ENCODE results near the gene TMEM63A. TPM values are rescaled to one million over a fixed set of nuclear protein-coding genes. Genes with fewer than 3 reads are reported as not detected.
"Not testable (repeated sequence)": the region's sequence is repeated elsewhere in the genome, so short reads cannot be mapped to it uniquely, and the experiment has no call there.

Gene TMEM63A
- polyA plus RNA-seq, 1 donor, result 24.7 TPM

DNA sequence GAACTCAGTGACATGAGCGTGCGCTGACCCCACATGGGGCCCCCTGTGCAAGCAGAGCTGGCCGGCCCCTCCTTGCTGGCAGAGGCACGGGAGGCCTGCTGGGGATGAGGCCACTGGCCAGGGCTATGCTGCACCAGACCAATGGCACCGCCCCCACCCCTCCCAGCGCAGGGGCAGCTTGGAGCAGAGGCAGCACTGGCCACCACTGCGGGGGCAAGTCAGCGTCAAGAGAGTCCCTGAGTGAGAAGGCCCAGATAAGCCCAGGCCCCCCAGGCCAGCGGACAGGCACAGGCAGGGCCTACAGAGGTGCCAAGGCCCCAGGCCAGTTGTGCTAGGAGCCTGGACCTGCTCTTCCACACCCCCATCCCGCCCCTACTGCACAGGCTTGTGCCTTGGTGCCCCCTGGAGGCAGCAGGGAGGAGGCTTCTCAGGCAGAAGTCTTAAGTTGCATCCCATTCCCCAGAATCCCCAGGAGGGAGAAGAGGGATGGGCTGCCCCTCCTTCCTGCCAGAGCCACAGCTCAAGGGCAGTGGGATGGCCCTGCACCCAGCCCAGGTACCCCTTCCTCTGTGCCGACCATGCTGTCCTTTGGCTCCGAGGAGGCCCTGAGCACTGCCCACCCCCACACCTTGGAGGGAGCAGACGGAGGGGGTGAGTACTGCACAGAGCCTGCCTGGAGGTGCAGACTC, 36.5 kb downstream of the TMEM63A start:
- peak; percentile 43 for DNase-seq (ENCODE audit: low read depth)

DNA sequence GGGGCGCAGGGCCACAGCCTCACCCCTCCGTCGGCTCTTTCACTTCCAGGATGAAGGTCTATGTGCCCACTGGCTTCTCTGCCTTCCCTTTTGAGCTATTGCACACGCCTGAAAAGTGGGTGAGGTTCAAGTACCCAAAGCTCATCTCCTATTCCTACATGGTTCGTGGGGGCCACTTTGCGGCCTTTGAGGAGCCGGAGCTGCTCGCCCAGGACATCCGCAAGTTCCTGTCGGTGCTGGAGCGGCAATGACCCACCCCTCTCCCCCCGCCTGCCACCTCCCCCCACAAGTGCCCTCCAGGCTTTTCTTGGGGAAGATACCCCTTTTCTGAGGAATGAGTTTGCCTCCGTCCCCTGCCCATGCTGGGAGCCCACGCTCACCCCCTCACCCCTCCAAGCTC, 37.1 kb downstream of the TMEM63A start:
- no peak for DNase-seq (ENCODE audit: low read depth)

DNA sequence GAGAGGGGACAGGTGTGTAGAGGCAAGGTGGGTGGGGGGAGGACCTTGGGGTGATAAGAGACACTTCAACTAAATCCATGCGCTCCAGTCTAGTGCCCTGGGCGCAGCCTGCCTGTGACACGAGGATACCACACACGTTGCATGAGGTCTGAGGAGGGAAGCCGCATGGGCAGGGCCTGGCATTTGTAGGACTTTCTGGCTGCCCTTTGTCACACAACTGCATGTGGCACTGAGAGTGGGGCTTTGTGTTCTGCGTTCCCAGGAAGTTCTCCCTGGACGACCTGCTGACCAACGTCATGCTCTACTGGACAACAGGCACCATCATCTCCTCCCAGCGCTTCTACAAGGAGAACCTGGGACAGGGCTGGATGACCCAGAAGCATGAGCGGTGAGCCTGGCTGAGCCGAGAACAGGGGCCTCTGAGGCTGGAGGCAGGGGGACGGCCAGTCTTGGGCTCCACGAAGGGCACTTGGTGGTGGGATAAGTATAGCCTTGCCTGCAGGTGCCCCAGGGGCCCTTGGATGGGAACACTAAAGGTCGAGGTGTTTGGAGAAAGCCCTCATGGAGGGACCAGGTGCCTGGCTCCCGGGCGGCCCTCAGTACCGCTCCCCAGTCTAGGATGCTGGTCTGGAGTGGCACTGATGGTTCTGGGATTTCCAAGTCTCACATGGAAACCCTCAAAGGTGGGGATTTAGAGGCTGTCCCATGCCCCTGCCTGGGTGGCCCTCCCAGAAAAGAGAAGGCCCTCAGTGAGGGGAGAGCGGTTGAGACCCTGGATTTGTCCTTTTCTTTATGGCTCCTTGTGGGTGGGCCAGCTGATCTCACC, 37.7 kb downstream of the TMEM63A start:
- no peak for DNase-seq (ENCODE audit: low read depth)

DNA sequence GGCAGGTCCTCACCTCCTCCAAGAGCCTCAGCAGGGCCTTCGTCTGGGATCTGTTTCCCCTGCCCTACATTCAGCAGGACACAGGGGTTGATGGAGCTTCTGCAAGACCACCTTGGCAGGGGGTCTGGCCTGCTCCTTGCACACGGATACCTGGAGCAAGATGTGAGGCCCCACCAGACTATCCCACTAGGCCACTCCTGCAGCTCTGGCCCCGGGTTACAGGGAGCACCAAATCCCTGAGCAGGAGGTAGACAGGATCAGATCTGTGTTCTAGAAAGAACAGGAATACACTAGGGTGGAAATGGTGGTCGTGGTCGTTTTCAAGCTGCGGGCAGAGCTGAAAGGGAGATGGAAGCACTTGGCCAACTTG, 38.8 kb downstream of the TMEM63A start:
- DNase-seq (ENCODE audit: low read depth), result no peak

DNA sequence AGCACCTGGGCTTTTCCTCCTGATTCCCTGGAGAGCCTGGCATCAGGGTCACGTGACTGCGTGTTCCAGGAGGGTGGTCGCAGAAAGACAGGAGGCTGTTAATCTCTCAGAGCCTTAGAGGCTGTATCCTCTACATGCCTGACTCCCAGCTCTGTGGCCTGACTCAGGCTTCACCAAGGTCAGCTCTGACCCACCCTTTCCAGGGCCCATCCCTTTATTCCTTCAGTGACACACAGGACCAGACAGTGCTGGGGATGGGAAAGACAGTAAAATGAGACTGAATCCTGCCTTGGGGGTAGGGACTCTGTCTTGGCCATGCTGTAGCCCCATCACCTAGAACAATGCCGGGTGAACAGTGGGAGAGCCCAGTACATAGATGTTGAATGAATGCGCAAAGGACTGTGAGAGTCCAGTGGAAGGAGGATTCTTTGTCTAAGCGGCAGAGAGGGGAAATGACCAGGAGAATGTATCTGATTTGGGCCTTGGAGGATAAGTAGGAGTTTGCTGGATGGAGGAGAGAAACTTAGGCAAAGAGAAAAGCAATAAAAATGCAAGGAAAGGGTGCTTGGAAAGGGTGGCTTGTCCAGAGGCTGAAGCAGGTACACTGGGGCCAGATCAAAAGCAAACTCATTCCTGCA, 39.3 kb downstream of the TMEM63A start:
- no peak for DNase-seq (ENCODE audit: low read depth)

DNA sequence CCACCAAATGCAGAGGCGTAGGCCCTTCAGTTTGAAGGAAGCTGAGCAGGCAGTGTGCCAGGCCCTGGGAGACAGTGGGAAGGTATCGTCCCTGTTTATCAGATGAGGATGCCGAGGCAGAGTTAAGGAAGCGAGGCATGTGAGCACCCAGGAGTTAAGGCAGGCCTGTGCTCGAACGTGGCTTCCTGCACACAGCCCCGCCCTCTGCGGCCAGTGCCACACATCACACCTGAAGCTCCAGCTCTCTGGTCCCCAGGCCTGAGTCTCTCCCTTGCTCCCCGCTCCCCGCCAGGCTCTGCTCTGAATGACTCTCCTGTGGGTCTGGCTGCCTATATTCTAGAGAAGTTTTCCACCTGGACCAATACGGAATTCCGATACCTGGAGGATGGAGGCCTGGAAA, 40.1 kb downstream of the TMEM63A start:
- DNase-seq (ENCODE audit: low read depth), result no peak

DNA sequence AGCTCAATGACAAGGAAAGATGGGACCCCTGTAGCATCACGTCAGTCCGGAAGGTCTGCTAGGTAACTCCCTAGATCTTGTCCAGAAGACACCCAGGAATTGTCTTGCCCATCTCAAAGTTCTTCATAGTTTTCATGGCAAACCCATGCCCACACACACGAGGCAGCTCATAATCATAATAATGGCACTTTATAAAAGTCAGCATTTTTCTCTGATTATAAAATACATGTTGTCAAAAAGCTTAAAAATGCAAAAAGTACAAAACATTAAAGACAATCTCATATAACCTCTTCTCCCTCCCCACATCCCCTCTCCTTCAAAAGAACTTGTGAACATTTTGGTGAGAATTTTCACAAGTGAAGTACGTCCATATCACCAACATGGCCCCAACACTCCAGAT, 41.5 kb downstream of the TMEM63A start:
- no peak for DNase-seq (ENCODE audit: low read depth)

DNA sequence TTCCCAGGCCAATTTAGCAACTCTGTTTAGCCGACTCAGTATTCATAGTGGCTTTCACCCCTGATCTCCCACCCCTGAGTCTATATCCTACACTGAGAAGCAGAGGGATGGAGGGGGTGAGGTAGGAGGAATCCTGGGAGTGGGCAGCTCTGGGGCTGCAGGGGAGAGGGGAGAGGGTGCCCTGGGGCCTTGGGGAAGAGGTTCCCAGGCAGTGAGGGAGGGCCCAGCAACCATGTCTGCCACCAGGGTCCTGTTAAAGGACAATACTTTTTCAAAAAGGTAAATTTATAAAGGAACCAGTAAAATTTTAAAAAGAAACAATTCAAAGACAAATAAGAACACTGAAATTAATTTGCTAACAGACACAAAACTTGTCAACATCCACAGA, 42.0 kb downstream of the TMEM63A start:
- DNase-seq (ENCODE audit: low read depth), result no peak

DNA sequence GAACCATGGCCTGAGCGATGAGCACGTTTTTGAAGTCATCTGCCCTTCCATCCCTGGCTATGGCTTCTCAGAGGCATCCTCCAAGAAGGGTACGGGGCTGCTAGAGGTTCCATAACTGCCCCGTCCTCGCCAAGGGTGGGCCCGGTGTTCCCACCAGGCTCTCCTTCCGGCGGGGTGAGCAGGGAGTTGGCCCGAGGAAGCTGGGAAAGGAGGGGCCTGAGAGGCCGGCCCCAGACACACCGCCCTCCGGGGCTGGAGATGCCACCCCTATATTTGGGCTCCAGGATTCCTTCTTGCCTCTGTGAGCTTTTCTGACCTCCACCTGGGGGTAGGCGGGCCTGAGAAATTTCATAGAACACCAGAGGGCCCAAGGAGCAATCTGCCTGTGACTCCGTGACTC, 43.4 kb downstream of the TMEM63A start:
- DNase-seq (ENCODE audit: low read depth), result no peak

DNA sequence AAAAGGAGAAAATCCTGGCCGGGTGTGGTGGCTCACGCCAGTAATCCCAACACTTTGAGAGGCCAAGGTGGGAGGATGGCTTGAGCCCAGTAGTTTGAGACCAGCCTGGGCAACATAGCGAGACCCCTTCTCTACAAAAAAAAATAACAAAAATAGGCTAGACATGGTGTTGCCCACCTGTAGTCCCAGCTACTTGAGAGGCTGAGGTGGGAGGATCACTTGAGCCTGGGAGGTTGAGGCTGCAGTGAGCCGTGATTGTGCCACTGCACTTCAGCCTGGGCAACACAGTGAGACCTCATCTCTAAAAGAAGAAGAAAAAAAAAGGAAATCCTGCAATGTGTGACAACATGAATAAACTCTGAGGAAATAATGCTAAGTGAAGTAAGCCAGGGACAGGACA, 45.9 kb downstream of the TMEM63A start:
- not testable (repeated sequence) for DNase-seq (ENCODE audit: low read depth)

DNA sequence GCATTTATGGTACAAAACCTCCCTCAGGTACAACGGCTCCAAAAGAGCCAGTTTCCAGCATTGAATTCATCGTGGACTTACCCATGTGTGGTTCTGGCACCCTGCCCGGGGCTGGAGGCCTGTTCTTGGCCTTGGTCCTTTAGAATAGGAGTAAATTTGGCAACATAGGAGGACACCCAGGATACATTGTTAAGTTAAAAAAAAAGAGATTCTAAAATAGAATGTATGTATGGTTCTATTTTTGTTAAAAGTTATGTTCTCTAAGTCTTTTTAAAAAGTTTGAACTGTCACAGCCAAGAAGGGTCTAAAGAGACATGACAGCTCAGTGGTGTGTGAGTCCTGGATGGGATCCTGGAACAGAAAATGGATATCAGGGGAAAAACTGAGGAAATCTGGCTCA, 46.3 kb downstream of the TMEM63A start:
- peak; percentile 46 for DNase-seq (ENCODE audit: low read depth)

DNA sequence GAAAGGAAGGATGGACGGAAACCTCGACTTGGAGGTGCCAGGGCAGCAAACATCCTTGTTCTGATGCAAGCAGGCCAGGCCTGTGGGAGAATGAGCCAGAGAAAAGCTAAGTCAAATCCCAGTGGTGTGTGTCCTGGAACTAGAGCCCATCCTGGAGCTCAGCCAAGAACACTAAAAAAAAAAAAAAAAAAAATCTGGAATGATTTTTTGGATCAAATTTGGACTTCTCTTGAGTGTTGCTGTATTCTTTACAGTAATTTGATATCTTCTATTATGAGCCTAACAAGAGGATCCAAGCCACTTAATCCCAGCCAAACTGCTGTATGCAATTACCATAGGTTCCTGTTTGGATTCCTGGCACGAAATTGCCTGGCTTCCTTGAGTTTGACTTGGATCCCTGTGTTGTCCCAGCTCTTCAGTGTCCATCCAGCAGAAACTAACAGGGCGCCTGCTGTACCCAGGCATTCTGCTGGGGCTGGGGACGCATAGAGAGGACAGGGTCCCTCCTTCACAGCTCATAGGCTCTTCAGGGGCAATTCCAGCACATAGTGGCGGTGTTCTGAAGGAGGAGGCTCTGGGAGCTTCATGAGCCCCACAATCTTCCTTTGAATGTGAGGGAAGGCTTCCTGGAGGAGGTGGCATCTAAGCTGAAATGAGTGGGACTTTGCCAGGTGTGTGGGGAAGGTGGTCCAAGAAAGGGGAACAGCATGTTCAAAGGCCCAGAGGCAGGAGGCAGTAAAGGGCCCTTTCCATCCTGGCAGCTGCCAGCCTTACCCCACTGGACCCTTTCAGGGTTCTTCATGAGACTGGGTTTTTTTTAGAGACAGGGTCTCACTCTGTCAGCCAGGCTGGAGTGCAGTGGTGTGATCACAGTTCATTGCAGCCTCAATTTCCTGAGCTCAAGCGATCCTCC, 47.5 kb downstream of the TMEM63A start:
- DNase-seq (ENCODE audit: low read depth), result peak; percentile 97

DNA sequence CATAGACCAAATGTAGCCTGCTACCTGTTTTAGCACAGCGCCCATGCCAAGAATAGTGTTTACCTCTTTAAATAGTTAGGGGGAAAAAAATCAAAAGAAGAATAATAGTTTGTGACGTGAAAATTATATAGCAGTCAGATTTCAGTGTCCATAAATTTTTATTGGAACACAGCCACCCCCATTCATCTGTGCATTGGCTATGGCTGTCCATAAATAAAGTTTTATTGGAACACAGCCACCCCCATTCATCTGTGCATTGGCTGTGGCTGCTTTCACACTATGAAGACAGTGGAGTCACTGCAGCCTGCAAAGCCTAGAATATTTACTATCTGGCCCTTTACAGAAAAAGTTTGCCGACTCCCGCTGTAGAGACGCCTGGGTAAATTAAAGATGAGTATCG, 51.3 kb downstream of the TMEM63A start:
- DNase-seq (ENCODE audit: low read depth), result no peak

DNA sequence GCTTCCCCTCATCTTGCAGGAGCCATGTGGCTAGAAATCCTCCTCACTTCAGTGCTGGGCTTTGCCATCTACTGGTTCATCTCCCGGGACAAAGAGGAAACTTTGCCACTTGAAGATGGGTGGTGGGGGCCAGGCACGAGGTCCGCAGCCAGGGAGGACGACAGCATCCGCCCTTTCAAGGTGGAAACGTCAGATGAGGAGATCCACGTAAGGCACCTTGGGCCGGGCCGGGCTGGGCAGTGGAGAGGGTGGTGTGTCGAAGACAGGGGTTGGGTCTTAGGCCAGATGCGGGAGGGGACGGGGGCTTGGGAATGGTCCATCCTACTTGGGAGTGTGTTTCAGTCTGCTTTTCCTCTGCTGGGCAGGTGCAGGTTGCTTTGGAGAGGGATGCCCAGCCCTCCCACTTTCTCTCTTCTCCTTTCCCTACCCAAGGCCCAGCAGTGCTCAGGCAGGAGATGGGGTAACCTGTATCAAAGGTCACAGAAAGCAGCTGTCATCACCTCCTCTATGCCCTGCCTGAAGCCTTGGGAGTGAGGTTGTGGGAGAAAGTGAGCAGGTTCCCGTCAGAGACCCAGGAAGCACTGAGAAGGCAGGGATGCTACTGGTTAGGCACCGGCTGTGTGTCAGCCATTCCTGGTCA, 53.4 kb downstream of the TMEM63A start:
- DNase-seq (ENCODE audit: low read depth), result no peak

DNA sequence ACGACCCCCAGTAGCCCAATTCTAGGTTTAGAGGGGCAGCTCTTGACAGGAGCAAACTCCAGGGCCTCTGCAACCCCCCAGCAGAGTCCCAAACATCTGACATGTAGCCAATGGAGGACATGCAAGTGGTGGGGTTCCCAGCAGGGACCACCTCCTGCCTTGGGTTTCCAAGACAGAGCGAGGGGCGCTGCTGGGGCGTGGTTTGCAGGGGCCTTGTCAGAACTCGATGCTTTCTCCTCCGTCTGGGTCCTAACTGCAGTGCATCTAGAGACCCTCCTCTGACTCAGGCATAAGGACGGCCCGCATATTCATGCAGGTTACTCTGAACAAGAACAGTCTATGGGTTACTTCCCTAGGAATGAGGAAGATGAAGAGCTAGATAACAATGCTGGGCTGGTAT, 55.1 kb downstream of the TMEM63A start:
- DNase-seq (ENCODE audit: low read depth), result no peak

DNA sequence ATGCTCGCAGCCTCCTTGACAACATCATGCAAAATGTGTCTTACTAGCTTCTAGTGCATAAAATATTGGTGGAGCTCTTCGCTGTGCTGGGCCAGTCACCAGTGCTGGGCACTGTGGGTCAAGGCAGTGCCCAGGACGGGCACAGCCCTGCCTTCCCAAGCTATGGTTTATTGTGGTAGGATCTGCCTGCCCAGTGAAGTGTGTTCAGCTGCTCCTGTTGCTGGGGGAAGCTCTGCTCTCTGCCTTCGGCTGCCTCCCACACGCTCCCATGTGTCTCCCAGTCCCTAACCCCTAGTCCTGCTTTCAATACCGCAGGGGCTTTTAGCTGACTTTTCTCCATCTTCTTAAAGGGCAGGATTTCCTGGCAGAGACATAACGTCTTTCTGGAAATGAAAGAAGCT, 56.6 kb downstream of the TMEM63A start:
- no peak for DNase-seq (ENCODE audit: low read depth)

DNA sequence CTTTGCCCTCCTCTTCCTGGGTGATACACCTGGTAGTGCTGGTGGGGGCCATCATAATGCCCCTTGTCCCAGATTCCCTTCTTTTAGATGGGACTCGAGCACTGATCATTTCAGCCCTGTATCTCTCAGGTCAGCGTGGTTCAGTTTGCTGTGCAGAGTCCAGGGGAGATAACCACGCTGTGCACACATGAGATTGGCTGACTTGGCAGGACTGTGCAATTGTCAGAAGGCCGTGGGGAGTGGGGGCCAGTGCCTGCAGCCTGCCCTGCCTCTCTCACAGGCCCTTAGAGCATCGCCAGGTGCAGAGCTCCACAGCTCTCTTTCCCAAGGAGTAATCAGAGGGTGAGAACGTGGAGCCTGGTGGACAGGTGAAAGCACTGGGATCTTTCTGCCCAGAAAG, 57.1 kb downstream of the TMEM63A start:
- DNase-seq (ENCODE audit: low read depth), result no peak

DNA sequence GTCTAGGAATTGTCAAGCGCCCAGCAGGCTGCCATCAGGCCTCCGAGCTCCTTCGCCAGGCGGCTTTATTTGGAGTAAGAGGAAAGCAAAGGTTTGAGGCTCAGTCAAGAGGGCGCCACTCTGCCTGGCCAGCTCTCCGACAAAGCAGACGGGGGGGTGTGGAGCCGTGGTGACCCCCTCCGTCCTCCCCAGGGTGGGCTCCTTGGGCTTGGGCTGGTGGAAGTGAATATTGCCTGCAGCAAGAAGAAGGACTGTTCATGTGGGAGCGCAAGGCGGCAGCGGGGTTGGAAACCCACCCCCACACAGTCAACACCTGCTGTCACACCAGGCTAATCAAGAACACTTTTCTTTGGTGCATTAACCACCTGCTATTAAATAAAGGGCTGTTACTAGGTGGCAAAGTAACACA, 57.6 kb downstream of the TMEM63A start:
- no peak for DNase-seq (ENCODE audit: low read depth)

DNA sequence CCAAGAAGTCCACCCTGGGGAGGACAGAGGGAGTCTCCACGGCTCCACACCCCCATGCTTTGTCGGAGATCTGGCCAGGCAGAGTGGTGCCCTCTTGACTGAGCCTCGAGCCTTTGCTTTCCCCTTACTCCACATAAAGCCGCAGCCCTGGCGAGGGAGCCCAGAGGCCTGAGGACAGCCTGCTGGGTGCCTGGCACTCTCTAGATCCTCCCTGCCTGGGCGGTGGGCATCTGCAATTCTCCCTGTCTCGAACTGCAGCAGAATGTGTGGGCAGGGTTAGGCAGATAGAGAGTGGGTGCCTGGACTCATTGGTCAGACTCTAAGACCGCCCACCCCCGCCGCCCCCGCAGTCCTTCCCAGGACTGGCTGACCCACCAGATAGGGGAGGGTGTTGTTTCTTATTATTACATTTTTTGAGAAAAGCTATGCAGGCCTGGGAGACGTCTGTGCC, 58.3 kb downstream of the TMEM63A start:
- DNase-seq (ENCODE audit: low read depth), result no peak

DNA sequence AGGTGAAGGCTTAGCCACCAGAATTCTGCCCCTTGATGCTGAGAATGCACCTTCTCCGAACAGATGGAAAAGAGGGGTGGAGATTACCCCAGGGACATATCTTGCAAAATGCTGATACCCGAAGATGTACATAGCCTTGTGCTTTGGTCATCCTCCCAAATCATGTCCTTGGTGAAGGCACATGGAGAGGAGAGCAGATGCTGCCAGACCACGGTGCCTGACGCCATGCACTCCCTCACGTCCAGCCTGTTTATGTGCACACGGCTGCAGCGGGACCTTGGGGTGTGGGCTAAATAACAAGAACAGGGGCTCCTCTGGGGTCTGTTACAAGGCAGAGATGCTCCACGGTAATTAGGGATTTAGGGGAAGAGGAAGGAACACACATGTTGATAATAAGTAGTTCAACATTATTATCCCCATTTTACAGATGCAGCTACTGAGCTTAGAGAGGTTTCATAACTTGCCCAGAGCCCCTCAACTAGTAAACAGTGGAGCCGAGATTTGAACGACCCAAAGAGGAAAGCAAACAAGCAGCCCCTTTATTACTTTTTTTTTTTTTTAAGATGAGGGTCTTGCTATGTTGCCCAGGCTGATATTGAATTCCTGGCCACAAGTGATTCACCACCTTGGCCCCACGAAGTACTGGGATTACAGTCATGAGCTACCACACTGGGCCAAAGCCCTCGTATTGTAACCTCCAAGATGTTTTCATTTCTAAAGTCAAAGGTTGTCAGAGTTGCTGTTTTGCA, 59.4 kb downstream of the TMEM63A start:
- no peak for DNase-seq (ENCODE audit: low read depth)
